Right atrium auricular region (tissue), 2 donors: ENCODE data around the gene LUC7L2. TPM values are rescaled to one million over a fixed set of nuclear protein-coding genes. Genes with fewer than 3 reads are reported as not detected.
"Not testable (repeated sequence)": the region's sequence is repeated elsewhere in the genome, so short reads cannot be mapped to it uniquely, and the experiment has no call there.

Experiments
- DNase-seq: peaks from one replicate; pipeline ENCODE4 v3.0.0-alpha.2; 2019; ENCODE audit warnings: low spot score
- H3K27ac ChIP-seq, 2 donors: fragments of 200-600 bp; sonication (generic); 1 replicate in 1 of 2; 2 replicates in 1 of 2; pipeline ENCODE4 v1.5.1; 2016 to 2019
- H3K27me3 ChIP-seq, 2 donors: fragments of 200-600 bp; sonication (generic); one replicate each; pipeline versions ENCODE4 v1.5.1 to v1.6.0; 2017 to 2019
- H3K36me3 ChIP-seq: fragments of 200-600 bp; sonication (generic); one replicate; pipeline ENCODE4 v1.5.1; 2016
- H3K4me1 ChIP-seq, 2 donors: fragments of 200-600 bp; sonication (generic); one replicate each; pipeline versions ENCODE4 v1.5.1 to v1.6.0; 2017 to 2019
- H3K4me3 ChIP-seq, 2 donors: fragments of 200-600 bp; sonication (generic); 1 replicate in 1 of 2; 2 replicates in 1 of 2; pipeline ENCODE4 v1.5.1; 2017 to 2019; ENCODE audit warnings: mild to moderate bottlenecking in 1 of 2, moderate library complexity in 1 of 2
- H3K9me3 ChIP-seq, 2 donors: fragments of 200-600 bp; sonication (generic); one replicate each; pipeline ENCODE4 v1.5.1; 2019
- total RNA-seq, 2 donors: library from RNA; depleted of rRNA; stranded (reverse); fragments of >200 nt; gene quantifications; one replicate each; pipeline ENCODE4 v1.1.0, GENCODE V29; 2016
- TF ChIP-seq, protein P1 (sequence below), 2 donors: fragments of 200-600 bp; sonication (generic); IDR thresholded peaks; one replicate each; pipeline ENCODE4 v1.5.1; 2019; ENCODE audit warnings: antibody characterized with exemption in 2 of 2

LUC7L2 gene
- total RNA-seq, 2 donors from 2014 or later, result 35.0 to 37.2 TPM

DNA sequence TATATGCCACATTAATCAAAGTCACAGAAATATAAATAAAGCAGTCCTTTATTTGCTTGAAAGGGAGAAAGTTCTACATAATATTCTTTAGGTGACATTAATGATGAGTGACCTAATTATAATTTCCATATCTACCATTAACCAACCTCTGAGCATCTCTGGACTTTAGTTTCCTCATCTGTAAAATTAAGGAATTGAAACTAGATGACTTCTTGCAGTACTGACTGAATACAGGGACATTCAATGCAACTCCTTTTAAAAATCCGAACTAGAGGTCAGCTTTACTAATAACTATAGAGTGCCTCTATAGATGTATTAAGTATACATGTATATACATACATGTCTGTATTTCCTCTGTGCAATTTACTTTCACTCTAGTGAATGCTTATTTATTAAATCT is 14.7 kb upstream of the LUC7L2 start:
- Histone ChIP-seq H3K27ac (no peak overlapping the region), H3K4me3 (no peak overlapping the region), H3K4me1 (peaks cover 0 to 16% of the 10 kb centered on the region in 2 donors), H3K9me3 (no peaks in the 10 kb centered on the region), H3K27me3 (no peaks in the 10 kb centered on the region), H3K36me3 (peaks cover 31% of the 10 kb centered on the region)
- TF ChIP-seq, protein P1, sequence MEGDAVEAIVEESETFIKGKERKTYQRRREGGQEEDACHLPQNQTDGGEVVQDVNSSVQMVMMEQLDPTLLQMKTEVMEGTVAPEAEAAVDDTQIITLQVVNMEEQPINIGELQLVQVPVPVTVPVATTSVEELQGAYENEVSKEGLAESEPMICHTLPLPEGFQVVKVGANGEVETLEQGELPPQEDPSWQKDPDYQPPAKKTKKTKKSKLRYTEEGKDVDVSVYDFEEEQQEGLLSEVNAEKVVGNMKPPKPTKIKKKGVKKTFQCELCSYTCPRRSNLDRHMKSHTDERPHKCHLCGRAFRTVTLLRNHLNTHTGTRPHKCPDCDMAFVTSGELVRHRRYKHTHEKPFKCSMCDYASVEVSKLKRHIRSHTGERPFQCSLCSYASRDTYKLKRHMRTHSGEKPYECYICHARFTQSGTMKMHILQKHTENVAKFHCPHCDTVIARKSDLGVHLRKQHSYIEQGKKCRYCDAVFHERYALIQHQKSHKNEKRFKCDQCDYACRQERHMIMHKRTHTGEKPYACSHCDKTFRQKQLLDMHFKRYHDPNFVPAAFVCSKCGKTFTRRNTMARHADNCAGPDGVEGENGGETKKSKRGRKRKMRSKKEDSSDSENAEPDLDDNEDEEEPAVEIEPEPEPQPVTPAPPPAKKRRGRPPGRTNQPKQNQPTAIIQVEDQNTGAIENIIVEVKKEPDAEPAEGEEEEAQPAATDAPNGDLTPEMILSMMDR (IDR thresholded peaks at IDR 0.05), result no peak
- no peak for DNase-seq

DNA sequence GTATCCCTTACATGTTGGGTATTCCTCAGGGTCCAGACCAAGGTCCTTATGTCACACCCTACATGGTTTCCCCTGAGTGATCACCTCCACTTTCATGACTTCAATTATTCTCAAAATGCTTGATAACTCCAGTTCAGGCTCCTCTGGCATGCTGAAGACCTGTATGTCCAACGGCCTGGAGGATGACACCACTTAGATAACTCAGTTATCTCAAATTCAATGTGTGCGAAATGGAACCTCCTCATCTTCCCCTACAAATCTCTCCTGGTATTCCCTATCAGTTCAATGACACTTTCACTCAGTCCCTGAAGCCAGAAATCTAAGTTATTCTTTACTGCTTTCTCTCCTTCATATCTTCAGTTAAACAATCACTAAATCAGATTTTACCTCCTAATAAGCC is 8.7 kb upstream of the LUC7L2 start:
- no peaks in the 10 kb centered on the region for H3K9me3 ChIP-seq
- H3K4me1 ChIP-seq, result no peaks in the 10 kb centered on the region
- TF ChIP-seq, protein P1 (IDR thresholded peaks at IDR 0.05), result no peak
- no peak overlapping the region for H3K4me3 ChIP-seq
- DNase-seq, result no peak
- no peak overlapping the region for H3K27ac ChIP-seq
- H3K36me3 ChIP-seq, result peaks cover 20% of the 10 kb centered on the region
- H3K27me3 ChIP-seq, result no peaks in the 10 kb centered on the region

DNA sequence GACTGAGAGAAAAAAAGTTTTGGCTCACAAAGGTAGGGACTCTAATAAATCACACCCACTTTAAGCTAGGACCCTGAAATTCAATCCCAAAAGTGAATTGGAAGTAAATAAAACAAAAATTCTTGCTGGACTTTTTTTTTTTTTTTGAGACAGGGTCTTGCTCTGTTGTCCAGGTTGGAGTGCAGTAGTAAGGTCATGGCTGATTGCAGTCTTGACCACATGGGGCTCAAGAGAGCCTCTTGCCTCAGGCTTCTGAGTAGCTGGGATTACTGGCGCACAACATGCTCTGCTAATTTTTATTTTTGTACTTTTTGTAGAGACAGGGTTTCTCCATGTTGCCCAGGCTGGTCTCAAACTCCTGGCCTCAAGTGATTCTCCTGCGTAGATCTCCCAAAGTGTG is 5.0 kb upstream of the LUC7L2 start:
- TF ChIP-seq, protein P1 (IDR thresholded peaks at IDR 0.05), result no peak
- Histone ChIP-seq H3K36me3 (no peaks in the 10 kb centered on the region), H3K4me1 (peaks cover 0 to 10% of the 10 kb centered on the region in 2 donors), H3K27me3 (no peaks in the 10 kb centered on the region), H3K27ac (no peak overlapping the region), H3K4me3 (no peak overlapping the region), H3K9me3 (no peaks in the 10 kb centered on the region)
- no peak for DNase-seq

DNA sequence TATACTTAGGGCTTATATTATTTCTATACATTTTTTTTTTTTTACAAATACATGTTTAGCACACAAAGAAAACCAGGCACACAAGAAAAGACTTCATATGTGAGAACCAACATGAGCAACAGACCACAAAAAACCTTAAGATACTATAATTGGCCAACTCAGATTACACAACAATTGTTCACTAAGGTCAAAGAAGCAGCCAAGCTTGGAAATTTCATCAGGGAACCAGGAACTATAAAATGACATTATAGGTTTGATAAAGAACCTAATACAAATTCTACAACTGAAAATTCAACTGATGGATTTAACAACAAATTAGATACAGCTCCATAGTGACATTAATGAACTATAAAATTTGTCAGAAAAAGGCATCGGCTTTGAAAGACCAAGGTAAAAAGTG is 4.4 kb upstream of the LUC7L2 start:
- DNase-seq, result no peak
- Histone ChIP-seq H3K4me3 (no peak overlapping the region), H3K4me1 (peaks cover 0 to 10% of the 10 kb centered on the region in 2 donors), H3K27ac (no peak overlapping the region), H3K27me3 (no peaks in the 10 kb centered on the region), H3K9me3 (no peaks in the 10 kb centered on the region), H3K36me3 (no peaks in the 10 kb centered on the region)
- TF ChIP-seq, protein P1 (IDR thresholded peaks at IDR 0.05), result no peak

DNA sequence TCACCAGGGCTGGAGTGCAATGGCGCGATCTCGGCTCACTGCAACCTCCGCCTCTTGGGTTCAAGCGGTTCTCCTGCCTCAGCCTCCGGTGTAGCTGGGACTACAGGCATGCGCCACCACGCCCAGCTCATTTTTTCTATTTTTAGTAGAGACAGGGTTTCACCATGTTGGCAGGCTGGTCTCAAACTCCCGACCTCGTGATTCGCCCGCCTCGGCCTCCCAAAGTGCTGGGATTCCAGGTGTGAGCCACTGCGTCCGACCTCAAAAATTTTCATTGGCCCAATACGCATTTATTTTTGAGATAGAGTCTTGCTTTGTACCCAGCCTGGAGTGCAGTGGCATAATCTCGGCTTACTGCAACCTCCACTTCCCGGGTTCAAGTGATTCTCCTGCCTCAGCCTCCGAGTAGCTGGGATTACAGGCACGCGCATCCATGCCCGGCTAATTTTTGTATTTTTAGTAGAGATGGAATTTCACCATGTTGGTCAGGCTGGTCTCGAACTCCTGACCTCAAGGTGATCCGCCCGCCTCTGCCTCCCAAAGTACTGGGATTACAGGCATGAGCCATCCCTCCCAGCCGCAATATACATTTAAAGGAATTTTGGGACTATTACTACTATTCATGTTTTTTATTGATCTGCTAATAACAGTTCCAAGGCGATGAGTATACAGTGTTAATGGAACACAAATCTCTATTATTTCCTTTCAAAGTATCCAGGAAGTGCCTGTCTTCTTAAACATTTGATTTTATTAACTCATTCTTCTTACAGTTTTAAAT is 1.8 kb upstream of the LUC7L2 start:
- not testable (repeated sequence) for H3K9me3 ChIP-seq, DNase-seq, H3K36me3 ChIP-seq, H3K27me3 ChIP-seq
- peak overlapping the region; percentile 100 for H3K27ac ChIP-seq
- H3K4me3 ChIP-seq, result peak overlapping the region; percentile 93 to 98
- H3K4me1 ChIP-seq, result peaks cover 0 to 32% of the 10 kb centered on the region in 2 donors

DNA sequence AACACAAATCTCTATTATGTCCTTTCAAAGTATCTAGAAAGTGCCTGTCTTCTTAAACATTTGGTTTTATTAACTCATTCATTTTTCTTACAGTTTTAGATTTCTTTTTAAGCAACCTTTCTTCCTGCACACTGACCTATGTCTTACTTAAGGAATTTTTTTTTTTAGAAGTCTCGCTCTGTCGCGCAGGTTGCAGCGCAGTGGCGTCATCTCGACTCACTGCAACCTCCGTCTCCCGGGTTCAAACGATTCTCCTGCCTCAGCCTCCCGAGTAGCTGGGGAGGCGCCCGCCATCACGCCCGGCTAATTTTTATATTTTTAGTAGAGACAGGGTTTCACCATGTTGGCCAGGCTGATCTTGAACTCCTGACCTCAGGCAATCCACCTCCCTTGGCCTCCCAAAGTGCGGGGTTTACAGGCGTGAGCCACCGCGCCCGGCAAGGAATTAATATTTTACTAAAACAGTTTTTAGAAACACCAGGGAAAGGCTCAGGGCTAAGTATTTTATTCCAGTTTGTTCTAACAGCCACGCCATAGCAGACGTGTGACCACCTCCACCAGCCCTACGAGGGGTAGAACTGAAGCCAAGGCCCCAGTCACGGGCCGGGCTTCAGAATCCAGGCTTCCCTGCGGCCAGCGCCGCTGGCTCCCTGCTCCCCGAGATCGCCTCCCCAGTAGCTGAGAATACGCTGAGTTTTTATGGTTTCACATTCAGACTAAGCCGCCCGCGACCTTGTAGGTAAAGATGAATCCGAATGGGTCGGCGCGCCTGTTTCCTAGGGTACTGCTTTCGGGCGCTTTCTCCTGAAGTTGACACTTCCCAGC is 941 bp upstream of the LUC7L2 start:
- TF ChIP-seq, protein P1 (IDR thresholded peaks at IDR 0.05), result no peak
- DNase-seq, result no peak
- Histone ChIP-seq H3K4me3 (peak overlapping the region; percentile 93 to 98), H3K36me3 (no peaks in the 10 kb centered on the region), H3K27ac (peak overlapping the region; percentile 100), H3K27me3 (no peaks in the 10 kb centered on the region), H3K9me3 (no peaks in the 10 kb centered on the region), H3K4me1 (peaks cover 0 to 40% of the 10 kb centered on the region in 2 donors)
